GM19397 (cell line): ENCODE results near the gene MICALL2.

ENCODE experiments used
- ATAC-seq: cut with Tn5 transposase; IDR thresholded peaks from one replicate; pipeline ENCODE4 v1.9.1; 2021; ENCODE audit warnings: mild to moderate bottlenecking, moderate library complexity; ENCODE audit not compliant: unreplicated experiment

Gene MICALL2

DNA sequence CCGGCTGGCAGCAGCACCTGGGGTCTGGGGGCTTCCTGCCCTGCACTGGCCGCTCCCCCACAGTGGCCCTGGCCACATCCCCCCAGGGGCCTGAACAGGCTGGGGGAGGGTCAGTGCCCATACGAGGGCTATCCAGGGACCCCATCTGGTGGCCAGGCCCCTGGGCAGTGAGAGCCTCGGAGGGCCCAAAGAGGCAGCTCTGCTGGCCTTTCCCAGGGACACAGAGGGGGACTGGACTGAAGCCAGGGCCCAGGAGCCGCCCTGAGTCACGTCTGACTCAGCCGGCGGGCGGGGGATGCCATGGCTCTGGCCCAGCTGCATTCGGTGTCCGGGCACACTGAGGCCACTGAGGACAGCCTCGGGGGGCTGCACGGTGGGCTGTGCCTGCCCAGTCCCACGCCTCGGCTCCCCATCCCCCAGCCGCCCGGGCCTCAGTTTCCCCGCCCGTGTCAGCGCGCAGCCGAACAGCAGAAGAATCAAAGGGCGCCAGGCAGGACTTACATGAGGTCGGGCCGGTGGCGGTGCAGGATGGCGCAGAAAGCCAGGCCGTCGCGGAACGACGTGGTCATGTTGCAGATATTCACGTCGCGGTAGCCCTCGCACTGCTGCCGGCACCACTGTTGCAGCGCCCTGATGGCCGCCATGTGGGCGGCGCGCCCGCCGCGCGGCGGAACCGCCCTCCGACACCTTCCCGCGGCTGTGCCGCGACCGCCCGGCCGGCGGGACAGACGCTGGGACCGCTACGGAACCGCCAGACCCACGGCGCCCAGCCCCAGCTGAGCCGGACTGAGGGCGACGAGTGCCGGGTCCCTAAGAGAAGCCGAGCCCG is at the start of gene MICALL2:
TSS of gene MICALL2 (minus strand) at position 788 of the 829 bp plus-strand sequence. CDS start at position 644, 144 bp downstream.
- peak; percentile 21 for ATAC-seq

DNA sequence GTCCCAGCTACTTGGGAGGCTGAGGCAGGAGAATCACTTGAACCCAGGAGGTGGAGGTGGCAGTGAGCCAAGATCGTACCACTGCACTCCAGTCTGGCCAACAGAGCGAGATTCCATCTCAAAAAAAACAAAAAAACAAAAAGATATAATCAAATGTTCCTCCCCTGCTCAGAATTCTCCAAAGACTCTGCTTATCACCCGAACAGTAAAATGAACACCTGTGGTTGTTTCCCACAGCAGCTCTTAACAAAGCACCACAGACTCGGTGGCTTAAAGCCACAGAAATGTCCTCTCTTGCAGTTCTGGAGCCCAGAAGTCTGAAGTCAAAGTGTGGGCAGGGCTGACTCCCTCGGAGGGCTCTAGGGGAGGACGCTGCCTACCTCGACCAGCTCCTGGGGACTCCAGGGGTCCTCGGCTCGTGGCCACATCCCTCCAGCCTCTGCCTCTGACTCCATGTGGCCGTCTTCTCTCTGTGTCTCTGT is 49.0 kb upstream of the MICALL2 start:
- ATAC-seq = no peak

DNA sequence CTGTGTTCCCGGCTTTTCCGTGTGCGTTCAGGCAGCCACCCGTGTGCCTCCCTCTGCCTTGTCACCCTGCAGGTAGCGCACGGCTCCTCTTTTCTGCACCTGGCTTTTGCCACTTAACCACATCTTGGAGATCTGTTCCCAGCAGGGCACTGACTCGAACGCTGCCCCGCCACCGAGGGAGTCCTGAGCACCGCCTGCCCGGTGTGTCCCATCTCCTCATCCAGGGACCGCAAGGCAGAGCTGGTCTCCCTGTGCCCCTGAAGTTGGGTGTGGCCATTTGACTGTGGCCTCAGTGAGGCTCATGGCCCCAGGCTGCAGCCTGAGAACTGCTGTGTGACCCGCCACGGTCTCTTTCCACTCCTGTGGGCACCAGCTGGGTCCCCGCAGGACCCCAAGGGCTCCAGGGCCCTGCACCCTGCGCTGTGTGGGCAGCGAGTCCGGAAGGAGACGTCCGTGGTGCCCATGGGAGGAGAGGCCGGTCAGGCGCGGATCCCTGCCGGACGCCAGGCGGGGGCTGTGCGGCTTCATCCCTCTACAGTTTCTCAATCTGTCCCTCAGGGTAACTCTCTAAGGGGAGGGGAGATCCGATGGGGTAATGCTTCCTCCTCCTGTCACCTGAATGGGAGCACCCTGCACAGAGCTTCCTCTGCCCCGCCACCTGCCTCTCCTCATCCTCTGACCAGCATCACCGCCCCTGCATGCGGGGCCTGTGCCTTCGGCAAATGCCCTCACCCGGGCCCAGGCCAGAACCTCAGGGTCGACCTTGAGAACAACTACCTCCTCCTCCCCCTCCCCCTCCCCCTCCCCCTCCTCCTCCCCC is 46.7 kb upstream of the MICALL2 start:
- no peak for ATAC-seq

DNA sequence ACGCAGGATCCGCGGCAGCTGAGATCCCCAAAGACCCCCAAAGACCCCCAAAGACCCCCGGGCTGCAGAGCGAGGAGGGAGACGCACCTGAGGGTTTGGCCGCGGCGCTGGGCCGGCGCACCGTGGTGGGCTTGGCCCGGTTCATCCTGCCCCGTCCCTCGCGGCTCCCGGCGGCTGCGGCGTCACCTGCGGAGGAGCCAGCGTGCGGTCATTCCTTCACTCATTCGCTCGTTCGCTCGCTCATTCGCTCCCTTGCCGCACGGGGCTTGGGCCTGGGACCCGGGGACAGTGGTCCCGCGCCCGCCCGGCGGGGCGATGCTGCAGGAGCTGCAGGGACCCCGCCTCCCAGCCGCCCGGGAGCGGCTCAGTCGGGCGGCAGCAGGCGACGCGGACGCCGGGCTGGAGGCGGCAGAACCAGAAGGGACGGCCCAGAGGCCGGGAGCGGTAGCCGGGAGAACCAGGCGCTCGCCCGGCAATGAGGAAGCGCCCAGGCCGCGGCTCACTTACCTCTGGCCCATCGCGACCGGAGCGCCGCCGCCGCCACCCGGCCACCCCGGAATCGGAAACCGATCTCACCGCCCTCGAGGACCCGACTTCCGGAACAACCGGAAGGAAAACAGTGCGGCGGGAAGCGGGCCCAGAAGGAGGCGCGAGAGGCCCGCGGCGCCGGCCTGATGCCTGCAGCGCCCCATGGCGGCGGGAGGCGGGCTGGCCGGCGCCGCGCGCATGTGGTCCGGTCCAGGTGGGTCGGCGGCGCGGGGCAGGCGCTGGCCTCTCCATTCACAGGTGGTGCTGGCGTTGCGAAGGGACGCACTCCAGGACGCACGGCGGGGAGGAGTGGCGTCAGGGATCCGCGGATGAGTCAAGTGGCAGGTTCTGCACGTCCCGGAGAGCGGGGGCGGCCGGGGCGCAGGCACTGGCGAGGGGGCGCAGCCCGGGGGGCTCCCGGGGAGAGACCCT is 44.8 kb upstream of the MICALL2 start, which contains the start of gene INTS1:
TSS of gene INTS1 (minus strand) at position 574 of the 960 bp plus-strand sequence. CDS start at position 145, 429 bp downstream.
- peak; percentile 85 for ATAC-seq

DNA sequence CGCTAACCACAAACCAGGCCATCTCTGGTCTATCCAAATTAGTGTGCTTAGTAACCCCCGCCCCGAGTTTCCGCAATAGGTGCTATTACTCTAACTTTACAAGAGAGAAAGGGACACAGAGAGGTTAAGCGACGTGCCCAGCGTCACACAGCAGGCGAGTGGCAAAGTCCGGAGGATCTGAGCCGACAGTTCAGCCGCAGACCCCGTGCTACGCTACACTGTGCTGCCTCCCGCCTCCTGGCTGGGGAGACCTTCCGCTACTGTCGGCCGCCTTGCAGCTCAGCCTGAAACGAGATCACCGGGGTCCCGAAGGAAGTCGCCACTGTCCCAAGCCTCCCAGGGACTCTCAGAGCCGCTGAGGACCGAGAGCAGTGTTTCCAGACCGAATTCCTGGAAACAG is 44.1 kb upstream of the MICALL2 start:
- ATAC-seq = no peak

DNA sequence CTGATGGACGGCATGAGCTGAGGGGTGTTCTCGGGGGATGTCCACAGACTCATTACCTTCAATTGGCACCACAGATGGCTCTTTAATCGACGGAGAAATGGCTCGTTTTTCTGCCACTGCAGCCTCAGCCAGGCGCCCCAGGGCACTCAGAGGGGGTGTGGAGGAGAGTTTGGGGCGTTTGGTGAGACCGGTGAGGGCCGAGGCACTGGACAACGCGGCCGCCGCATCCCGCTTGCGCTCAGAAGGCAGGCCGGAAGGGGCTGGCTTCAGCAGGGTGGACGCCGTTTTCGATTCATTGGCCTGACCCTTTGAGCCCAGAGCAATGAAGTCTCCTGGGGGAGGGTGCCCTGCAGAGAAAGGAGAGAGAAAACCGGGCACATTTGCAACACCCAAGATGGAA is 43.6 kb upstream of the MICALL2 start:
- no peak for ATAC-seq

DNA sequence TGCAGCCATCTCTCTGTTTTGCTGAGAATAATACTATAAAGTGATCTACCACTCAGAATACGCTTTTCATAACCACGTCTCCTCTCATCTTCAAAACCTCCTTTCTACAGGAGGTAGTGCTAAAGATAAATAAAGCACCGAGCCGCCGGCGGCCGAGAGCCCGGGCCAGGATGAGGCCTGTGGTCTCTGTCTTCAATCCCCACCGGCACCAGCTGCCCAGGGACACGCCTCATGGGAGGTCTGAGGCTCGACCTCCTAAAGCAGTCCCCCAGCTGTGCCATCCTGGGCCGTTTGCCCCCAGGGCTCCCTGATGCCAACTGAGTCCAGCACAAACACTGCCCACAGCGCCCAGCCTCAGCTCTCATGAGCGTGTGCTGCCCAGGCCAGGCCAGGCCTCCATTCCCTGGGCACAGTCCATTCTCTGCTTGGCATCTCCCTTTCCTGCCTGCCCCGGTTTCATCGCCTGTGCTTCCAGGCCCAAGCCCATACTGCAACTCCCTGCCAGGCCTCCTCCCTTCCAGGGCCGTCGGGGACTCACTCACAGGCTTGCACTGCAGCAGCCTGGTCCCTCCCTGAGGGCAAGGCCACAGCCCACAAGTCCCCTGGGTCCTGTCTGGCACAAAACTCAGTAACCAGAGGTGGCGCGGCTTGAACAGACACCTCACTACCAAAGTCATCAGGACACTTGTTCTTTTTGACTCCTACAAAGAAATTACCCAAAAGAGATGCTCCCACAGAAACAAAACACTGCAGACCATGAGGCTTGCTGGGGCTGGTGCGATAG is 42.4 kb upstream of the MICALL2 start:
- no peak for ATAC-seq

DNA sequence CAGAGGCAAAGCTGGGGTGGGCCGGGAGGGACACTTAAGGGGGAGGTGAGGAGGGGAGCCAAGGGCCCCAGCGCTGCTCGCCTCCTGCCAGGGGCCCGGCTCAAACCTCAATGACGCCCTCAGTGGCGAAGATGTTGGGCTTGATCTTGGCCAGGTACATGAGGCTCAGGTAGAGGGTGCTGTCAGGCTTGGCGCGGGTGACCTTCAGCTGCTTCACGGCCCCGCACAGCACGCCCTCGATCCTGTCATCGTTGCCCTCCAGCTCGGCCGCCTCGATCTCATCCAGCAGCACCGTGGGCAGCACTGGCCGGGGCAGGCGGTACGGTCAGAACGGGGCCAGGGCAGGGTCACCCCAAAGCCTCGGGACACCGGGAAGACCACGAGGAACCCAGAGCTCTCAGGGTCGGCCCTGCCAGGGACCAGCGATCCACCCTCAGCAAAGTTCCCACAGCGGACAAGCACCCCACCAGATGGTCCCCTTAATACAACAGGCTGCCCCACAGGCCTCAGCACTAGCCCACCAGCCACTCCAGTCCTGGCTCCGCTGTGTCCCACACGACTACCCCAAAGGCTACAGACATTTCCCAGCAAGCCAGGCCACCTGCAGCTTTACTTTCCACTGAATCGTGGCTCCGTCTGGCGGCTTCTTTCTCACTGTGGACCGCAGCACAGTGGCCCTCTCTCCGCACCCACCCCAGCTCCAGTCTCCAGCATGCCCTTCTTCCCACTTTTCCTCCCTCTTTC is 41.0 kb upstream of the MICALL2 start:
- ATAC-seq = no peak

DNA sequence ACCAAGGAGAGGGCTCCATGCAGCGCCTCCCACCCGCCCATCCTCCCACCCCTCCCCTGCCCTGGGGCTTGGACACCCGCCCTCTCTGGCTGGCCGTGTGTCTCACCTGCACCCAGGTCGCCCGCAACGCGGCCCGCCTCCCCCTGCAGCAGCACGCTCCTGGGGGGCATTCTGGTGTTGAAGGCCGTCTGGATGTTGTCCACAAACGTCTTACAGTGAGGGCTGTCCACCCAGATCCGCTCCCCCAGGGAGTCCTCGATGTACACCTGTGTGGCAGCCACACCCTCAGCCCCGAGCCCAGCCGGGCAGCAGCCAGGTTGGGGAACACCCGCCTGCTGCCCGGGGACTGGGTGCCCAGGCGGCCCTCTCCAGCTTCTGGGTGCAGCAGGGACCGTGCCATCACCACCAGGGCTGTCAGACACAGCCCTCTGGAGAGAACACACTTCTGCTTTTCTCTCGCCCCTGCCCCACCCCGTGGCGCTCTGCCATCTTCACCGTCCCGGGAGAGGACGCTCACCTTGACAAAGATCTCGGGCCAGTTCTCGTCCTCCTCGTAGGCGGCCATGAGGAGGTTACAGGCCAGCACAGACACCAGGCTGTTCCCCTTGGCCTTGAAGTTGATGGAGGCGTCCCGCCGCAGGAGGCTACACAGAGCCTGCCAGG is 40.2 kb upstream of the MICALL2 start:
- no peak for ATAC-seq

DNA sequence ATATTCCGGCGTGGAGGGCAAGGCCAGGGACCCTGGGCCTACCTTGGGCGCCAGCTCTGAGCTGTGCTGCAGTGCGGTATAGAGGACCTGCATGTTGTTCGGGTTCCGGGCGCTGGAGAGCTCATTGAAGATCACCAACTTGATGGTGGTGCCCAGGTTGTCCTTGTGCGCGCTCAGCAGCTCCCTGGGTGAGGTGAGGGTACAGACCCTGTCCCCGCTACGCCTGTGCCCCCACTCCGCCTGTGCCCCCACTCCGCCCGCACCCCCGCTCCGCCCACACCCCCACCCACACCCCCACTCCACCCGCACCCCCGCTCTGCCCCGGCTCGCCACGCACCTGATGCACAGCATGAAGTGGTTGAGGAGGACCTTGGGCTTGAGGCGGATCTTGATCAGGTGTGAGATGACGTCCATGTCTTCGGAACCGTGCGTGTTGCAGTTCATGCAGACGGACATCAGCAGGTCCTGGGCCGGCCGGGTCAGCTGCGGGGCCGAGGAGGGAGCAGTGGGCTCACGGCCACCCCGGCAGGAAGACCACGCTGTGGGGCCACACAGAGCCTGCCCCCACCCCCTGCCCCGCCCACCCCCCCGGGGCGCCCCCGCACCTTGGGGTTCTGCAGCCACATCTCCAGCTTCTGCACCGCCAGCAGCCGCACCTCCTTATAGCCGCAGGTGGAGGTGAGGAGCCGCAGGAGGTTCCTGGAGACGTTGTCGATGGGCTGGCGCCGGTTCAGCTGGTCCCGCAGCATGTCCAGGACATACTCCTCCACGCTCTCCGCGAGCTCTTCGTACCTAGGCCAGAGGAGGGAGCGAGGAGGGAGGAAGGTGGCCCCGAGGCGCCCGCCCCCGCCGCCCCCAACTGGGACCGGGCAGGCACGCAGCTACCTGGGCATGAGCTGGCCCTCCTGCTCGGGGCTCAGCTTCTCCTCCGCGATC is 39.4 kb upstream of the MICALL2 start:
- no peak for ATAC-seq

DNA sequence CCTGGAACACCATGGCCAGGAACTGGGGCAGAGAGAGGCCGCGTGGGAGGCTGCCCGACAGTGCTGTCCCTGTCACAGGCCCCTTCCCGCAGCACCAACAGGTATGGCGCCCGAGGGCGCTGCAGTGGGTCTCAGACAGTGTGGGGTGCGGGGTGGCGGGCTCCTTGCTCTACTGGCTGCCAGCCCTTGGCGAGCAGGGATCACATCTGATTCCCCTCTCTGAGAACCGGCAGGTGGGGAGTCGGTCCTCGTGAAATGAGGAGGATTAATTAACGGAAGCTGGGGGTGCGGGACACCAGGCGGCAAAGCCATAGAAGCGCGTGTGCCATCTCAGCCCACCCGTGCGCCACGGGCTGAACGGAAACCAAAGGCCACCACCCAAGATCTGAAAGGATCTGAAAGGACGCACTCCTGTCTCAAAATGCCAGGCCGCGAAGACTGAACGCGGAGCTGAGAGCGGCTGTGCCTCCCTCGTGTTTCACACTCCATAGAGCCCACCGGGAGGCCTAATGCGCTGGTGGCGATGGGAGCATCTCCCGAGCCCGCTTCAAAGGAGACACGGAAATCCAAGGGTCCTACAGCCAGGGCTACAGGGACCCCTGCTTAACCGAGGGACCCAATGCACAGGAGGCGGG is 38.1 kb upstream of the MICALL2 start:
- ATAC-seq = no peak

DNA sequence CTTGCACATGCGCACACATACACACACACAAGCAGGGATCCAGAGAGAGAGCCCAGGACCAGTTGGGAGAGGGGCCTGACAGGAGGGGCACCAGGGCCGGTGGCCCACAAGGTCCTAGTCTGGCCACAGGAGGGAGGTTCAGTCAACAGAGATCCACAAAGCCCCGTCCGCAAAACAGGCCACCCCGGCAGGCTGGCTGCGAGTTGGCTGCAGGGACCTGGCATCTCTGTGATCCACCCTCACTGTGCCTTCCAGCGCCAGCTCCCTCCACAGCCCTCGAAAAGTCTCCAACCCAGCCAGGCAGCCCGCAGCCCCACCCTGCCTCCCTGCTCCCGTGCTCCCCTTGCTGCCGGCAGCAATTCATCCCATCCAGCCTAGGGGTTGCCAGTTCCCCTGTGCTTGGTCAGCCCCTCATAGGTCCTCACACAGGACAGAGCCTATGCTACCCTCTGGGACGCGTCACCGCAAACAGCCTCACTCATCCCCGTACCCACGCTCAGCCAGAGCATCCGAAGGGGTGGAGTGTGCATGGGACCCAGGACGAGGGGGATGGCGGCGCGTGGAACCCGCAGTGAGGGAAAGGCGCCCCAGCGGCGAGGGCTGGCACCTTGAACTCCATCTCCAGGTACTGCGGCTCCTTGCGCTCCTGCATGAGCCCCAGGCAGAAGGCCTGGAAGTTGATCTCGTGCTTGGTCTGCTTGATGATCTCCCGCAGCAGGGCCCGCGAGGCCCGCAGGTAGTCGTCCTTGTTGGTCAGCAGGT is 37.4 kb upstream of the MICALL2 start:
- no peak for ATAC-seq

DNA sequence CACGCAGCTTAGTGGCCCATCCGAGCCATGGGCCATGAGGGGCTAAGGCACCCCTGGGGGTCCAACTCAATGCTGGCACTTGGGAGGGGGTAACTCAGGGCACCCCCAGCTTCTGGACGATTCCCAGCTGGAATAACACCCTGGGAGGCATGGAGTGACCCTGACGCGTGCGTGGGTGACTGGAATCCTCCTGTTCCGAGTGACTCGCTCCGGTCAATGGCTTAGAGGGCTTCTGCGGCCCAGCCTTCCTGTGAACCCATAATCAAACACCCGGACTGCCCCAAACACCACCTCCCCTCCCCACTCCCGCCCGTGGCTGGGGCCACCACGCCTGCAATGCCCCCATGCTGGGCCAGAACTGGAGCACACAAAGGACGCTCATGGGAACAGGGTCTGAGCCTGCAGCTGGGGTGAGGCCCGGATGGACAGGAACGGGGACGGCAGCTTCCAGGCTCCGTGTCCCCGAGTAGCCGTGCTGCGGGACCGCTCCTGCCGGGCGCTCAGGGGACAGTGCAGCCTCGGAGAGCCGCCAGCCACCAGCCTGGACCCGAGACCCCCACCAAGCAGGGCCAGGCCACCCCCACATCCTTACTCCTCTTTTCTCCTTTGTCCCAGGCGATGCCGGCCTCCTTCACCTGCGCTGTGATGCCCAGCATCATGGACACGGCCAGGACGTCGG is 36.4 kb upstream of the MICALL2 start:
- no peak for ATAC-seq

DNA sequence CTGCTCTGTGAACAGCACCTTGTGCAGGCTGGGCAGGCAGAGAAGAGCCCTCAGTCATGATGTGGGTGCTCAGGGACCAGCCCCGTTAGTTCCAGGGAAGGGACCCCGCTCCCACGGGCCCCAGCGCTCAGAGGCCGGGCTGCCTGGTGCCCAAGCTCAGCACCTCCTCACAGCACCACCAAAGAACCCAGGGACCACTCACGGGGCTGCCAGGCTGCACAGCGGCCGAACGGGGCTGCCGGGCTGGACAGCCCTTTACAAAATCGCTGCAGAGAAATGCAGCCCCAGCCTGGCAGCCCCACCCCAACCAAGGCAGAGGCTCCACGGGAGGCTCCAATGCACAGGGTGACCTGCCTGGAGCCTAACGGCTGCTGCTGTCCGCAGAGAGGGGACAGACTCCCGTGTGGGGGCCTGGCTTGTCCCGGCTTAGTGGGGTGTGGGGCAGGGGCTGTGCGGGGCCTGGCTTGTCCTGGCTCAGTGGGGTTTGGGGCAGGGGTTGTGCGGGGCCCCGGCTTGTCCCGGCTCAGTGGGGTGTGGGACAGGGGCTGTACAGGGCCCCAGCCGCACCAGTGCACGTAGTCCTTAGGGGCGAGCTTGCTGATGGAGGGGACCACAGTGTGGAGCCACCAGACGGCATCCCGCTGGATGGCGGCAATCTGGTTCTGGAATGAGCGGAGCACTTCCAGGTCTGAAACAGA is 35.7 kb upstream of the MICALL2 start:
- ATAC-seq = no peak

DNA sequence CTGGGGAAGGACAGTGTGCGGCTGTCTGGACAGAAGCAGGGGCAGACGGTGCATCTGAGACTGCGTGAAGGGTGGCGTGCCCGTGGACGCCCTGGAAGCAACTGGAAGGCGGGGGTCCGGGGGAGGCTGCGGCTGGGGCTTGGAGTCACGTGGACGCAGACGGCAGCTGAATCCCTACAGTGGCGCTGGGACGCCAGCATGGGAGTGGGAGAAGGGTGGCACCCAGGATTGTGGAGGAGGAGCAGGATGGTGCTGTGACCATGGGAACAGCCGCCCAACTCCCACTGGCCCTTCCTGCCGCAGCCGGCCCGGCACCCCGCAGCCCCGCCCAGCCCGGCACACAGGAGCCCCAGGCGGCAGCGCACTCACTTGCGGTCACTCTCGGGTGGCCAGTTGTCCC is 35.2 kb upstream of the MICALL2 start:
- no peak for ATAC-seq
